NCI-H146 treated with DMSO at 0.1 percent for 48 hours (cell line): Measurements from ENCODE around the gene SART3.
"Not testable (repeated sequence)": the region's sequence is repeated elsewhere in the genome, so short reads cannot be mapped to it uniquely, and the experiment has no call there.

Experiments
- DNase-seq: peaks from one replicate; lab custom pipeline; 2025; ENCODE audit not compliant: unreplicated experiment; lab: John Stamatoyannopoulos, UW

SART3 gene

DNA sequence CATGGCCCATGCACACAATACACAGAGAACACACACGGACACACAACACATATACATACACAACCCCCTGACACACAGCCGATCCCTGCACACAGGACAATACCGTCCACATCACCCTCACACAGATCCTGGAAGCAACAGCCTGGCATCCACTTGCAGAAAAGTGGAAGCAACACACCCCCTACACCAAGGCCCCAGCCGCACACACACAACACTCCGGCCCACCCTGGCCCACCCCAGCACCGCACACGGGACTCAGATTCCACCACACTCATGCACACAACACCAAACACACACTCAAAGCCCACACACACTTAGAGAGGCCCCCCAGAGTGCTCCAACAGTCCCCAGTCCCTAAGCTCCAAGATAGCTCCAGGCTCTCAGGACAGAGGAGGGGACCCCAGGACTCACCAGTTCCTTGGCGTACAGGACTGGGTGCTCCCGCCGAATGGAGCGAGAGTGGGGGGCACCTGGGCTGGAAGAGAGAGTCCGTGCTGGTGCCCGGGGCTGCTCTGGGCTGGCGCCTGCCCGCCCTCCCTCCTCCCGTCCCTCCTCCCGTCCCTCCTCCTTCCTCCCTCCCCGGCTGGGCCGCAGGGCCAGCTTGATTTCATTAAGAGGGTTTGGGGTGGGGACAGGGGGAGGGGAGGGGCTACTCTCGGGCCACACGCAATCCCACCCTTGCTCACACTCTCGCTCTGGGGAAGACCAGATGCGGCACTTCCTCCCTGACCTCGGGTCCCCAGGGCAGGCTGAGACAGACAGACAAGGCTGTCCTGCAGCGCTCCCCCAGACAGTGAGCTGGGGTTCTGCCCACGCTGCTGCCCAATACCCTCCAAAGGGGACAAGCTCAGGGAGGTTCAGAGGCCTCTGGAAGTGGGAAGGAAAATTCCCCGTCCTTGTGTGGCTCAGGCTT, 36.8 kb upstream of the SART3 start, which contains the start of gene TMEM119:
TMEM119 (minus strand) TSS at position 526 of the 913 bp plus-strand sequence. CDS start 5,701 bp downstream, outside the sequence.
- no peak for DNase-seq

DNA sequence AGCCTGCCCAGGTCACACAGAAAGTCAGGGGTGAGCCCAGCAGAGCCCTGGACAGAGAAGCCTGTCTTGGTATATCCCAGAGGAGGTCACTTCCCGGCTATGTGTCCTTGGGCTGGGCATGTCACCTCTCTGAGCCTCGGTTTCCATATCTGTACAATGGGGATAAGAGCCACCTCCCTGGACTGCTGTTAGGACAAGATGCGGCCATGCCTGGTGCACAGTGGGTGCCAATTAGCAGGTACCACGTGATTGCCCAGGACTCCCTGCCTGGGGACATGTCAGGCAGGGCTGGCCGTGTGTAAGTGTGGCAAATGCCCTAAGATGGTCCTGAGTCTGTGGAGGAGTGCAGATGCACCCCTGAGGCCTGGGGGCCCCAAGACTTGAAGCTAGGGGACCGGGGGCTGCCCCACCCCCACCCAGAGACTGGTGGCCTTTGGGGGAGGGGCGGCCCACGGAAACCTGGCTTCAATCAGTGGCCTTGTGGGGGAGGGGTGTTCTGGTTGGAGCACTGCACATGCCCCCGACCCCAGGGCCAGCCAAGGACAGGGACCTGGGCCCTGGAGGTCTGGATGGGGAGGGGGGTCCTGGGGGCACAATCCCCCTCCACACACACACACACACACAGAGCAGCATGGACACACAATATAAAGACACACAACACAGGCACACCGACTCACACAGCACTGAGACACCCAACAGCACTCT, 36.0 kb upstream of the SART3 start:
- no peak for DNase-seq

DNA sequence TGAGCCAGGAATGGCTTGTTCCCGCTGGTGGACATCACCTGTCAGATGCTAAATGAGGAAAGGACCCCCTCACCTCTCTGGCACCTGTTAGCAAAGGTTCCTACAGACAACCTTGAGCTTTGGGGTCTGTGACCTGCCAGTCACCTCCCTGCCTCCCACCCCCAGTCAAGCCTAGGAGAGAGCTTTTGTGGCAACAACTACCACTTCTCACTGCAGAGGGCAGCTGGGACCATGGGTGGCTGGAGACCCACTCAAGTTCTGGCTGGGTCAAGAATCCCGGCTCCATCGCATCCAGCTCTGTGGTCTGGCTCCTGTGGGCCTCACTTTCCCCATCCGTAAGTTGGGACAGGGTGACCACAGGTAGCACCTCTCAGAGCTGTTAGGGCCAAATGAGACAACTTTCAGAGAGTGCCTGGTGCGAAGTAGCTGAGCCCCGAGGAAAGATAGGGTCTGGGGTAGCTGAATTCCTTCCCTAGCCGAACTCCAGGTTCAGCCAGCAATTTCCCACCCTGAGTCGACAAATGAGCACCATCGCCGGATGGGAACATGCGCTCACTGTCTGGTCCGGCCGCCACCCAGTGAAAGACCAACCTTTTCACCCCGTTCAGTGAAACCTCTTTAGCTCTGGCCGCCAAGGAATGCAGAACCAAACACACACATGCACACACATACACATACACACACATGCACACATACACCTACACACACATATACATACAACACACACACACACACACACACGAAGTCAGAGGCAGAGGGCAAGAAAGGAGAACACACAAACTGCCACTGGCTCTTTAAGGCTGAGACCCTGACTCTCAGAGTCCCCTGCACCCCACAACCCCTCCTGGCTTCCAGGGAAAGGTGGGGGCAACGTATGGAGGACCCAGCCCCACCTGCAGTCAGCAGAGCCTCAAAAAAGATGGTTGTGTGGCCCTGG, 35.0 kb upstream of the SART3 start:
- no peak for DNase-seq

DNA sequence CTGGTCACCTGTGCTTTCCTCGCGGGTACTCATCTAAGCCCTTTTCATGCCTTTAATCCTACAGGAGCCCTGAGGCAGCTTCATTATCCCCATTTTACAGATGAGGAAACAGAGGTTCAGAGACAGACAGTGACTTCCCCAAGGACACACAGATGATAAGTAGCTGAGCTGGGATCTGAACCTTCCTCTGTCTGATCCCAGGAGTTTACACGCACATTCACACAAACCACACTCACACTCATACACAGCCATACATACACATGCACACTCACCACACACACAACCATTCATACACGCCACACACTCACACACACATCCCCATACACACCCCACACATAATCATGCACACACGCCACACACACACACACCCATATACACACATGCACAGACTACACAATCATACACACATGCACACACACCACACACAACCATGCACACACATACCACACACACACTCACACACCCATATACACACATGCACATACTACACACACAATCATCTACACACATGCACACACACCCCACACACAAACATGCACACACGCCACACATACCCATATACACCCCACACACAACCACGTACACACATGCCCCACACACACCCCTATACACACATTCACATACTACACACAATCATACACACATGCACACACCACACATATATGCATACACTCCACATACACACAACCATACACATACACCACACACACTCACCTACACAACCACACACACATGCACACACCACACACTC, 34.2 kb upstream of the SART3 start:
- no peak for DNase-seq

DNA sequence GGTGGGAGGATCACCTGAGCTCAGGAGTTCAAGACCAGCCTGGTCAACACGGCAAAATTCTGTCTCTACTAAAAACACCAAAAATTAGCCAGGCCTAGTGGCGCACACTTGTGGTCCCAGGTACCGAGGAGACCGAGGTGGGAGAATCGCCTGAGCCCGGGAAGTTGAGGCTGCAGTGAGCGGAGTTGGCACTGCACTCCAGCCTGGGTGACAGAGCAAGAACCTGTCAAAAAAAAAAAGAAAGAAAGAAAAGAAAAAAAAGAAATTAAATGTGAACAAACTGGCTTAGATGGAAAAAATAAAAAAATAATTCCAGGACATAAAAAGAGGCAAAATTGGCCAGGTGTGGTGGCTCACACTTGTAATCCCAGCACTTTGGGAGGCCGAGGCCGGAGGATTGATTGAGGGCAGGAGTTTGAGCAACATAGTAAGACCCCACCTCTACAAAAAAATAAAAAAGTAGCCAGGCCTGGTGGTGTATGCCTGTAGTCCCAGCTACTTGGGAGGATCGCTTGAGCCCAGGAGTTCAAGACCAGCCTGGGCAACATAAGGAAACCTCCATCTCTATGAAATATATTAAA, 33.4 kb upstream of the SART3 start:
- DNase-seq = no peak

DNA sequence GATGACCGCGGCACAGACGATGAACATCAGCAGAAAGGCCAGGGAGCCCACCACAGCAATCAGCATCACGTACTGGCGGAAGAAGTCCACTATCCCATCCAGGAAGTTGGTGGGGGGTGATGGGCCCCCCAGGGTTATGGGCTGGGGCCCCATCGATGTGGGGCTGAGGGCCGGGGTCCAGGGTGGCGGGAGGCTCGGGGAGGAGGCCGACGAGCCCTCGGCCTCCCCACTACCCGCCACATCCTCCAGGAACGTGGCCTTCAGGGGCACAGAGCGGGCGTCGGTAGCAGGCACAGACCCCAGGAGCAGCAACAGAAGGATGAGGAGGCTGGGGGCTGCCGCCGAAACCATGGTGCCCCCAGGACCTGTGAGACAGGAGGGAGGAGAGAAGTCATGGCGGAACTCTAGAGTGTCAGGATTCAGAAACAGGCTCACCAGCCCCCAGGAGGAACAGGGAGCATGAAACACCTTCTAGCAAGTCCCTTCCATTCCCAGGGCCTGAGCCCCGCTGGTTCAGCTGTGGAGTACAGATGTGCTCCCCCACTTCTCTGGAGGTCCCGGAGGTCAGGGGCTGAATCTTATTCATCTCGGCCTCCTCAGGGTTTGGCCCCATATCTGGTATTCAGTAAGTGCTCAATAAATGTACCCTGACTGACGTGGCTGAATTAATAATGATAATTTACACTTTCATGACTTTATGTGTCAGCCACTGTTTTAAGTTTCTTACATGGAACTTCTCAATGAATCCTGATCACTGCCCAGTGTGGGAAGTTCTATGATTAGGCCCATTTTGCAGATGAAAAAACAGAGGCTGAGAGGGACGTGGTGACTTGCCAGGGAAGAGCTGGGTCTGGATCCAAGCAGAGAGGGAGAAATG, 31.3 kb upstream of the SART3 start:
- DNase-seq = no peak

DNA sequence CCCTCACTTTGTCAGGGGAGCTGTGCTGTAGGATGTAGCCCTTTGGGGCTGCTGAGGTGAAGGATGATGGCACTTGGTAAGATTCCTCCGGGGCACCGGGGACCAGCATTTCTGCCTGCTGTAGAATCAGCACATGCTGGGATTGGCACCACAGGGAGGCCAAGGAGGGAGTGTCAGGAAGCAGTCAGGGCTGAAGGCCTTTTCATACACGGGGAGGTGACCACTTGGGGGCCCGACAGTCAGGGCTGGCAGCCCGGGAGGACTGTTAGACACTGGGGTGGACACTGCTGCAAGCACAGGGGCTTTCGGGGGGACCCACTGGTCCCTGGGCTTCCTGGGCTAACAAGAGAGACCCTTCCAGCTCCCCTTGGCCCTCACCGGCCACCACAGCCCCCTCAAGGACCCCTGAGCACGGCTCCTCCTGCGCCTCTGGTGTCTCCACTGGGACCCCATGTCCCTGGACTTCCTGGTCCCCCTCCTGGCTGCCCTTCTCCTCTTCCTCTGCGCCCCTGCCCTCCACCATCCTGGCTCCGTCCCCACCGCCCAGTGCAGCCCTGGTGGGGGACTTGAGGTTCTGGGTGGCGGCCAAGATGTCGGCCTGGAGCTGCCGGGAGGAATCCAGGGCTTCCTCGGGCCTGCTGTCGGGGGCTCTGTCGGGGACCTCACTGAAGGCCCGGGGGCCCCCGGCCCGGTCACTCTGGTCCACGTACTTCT, 30.5 kb upstream of the SART3 start:
- DNase-seq = no peak

DNA sequence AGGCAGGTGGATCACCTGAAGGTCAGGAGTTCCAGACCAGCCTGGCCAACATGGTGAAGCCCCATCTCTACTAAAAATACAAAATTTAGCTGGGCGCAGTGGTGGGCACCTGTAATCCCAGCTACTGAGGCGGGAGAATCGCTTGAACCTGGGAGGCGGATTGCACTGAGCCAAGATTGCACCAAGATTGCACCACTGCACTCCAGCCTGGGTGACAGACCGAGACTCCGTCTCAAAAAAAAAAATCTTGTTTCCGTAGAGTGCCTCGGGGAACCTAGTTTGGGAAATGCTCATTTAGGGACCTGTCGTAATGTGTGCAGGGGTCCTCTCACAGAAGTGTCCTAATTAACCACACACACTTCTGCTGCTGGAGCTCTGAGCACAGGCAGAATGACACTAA, 29.5 kb upstream of the SART3 start:
- not testable (repeated sequence) for DNase-seq

DNA sequence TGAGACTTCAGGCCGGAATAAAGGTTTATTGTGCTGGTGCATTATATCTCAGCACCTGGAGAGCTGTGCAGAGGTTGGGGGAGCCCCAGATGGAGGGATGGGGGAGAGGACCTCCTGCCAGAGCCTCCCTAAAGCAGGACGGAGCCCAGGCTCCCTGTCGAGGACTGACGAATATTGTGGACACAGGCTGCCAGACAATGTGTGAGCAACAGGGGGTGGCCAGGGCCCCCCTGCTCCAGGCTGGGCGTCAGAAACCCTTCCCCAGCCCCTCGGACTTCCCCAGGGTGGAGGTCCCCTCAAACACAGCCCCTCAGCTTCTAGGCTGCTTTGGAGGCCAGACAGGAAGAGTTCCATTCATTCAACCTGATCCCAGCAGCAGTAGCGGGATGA, 28.9 kb upstream of the SART3 start:
- DNase-seq = no peak

DNA sequence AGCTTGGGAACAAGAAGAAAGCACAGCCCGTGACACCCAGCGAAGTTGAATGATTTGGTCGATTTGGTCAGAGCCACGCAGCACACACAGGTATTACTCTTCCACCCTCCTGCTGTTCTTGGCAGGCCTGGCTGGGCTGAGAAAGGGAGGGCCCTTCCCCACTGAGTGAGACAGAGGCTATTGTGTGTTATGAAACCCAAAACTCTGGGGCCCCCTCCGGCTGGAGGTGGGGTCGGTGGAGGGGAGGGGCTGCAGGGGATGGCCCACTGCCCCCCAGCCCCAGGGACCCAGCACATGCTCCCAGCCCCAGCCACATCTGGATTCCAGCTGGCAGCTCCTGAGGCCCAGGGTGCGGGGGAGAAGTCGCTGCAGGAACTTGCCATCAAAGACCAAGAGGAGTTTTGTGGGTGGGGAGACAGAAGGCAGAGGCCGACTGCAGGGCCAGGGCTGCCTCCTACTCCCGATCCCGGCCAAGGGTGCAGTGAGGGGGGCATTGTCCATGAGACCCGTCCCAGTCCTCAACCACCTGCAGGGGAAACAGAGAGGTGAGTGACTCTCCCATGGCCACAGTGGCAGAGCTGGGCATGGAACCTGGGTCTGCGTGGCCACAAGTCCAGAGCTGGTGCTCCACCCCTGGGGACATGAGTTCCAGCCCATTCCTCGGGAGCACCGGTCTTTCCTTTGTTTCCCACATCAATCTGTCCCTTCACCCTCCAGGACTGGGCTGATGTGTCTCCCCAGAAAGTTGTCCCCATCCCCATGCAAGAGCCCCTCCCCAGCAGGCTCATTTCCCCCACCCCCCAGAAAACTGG, 28.3 kb upstream of the SART3 start:
- peak; percentile 31 for DNase-seq

DNA sequence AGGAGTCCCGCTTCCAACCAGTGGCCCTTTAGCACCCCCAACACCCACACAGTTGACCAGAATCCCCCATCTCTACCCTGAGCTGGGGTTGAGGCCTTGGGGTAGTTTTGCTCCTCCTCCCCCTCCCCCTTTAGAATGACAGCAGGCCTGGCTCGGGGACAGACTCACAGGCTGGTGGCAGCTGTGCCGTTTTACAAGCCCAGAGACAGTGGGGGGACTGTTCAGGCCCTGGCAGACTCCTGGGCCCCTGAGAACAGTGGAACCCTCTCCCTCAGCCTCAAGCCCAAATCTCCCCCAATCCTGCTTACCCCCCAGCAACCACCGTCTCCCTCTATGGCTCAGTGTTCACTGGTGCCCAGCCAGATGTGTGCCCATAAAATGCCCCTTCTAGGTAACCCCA, 26.9 kb upstream of the SART3 start:
- no peak for DNase-seq

DNA sequence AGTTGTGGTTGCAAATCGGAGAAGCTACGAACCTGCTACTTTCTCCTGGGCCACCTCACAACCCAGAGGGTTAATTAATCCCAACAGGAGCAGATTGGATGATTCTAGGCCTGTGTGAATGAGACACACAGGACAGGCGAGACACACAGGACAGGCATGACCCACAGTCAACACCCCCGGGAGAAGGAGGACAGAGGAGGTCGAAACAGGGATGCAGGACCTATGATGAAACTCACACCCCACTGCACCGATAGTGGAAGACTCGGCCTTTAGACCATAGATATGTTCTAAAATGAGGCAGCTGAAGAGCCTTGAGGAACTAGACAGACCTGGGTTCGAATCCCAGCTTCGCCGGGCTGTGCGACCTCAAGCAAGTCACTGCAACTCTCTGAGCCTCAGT, 25.3 kb upstream of the SART3 start:
- DNase-seq = no peak

DNA sequence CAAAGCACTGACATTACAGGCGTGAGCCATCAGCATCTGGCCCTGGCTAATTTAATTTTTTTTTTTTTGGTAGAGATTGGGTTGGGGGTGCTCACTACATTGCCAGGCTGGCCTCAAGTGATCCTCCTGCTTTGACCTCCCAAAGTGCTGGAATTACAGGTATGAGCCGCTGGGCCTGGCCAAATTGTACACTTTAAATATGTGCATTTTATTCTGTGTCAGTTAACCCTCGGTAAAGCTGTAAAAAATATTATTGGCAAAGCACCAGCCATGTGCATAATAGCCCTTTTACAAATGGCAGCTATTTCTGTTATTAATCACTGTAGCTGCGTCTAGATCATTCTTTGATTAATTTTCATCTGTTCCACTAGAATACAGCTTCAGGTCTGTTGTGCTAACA, 24.9 kb upstream of the SART3 start:
- DNase-seq = no peak

DNA sequence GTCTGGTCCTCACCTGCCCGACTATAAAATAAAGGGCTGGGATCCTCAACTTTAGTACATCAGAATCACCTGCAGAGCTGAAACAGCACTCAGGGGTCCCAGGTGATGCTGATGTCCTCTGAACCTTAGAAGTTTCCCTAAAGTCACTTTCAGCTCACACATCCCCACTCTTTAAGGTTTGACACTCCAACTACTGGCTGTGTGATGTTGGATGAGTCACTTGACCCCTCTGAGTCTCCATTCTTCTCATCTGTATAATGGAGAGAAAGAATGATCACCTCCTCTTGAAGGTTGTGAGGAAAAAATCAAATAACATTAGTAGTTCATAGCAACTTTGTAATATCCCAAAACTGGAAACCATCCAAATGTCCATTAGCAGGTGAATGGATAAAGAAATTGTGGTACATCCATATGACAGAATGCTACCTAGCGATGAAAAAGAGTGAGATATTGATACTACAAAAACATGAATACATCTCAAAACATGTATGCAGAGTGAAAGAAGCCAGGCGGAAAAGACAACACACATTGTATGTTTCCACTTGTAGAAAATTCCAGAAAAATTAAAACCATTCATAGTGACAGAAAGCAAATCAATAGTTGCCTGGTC, 23.6 kb upstream of the SART3 start:
- no peak for DNase-seq

DNA sequence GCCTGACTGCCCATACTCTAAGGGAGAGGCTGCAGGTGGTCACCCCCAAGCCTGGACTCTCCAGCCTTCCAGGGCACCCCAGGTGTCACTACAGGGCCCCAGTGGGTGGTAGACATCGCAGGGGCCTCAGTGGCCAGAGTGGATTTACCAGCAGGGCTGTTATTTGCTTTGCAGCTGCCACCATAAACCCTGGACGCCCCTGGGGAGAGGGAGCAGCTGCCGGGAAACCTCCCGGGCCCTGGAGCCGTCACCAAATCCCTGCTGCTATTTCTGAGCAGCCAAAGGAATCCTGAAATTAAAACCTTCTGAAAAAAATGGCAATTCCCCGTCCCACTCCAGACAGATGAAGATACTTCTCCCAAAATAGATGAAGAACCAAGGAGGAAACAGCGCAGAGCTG, 23.0 kb upstream of the SART3 start:
- DNase-seq = peak; percentile 69

DNA sequence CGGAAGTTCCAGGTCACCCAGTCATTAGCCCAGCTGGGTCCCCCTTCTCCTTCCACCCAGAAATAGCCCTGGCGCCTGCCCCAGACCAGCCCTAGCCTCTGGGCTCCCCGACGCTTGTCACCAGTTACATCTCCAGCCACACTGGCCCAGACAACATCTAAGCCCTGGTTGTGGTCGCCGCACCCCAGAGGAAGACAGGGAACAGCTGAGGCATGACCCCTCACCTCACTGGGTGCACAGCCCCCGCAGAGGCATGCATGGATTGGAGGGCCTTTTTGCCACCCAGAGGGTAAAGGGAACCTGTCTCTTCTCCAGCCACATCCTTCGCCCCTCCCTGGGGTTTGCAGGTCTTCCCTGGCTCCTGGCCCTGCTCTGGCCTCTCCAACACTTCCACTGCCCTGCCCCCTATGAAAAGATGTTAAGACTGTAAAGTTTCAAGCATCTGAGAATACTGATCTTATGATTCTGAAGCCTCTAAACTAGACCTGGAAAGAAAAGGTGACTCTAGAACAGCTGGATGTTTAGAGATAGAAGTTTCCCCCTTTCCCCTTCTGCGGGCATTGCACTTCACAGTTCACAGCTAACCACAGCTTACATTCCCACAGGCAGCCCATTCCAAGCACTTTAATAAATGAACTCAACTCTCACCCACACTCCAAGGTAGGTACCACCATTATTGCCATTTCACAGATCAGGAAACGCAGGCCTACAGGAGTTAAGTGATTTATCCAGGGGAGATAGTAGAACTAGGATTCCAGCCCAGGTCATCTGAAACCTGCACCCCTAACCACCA, 22.2 kb upstream of the SART3 start:
- DNase-seq = no peak
